NCI-H1105 treated with DMSO at 0.1 percent for 48 hours (cell line): ENCODE measurements around the gene FEZ2.
"Not testable (repeated sequence)": the region's sequence is repeated elsewhere in the genome, so short reads cannot be mapped to it uniquely, and the experiment has no call there.

ENCODE experiments used
- DNase-seq: peaks from one replicate; lab custom pipeline; 2025; lab: John Stamatoyannopoulos, UW

FEZ2 gene, protein sequence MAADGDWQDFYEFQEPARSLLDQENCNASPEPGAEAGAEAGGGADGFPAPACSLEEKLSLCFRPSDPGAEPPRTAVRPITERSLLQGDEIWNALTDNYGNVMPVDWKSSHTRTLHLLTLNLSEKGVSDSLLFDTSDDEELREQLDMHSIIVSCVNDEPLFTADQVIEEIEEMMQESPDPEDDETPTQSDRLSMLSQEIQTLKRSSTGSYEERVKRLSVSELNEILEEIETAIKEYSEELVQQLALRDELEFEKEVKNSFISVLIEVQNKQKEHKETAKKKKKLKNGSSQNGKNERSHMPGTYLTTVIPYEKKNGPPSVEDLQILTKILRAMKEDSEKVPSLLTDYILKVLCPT

GRCh38 chr2:36597532-36598377, at the start of gene FEZ2:
TSS of gene FEZ2 (minus strand) at chr2:36598168. CDS start at chr2:36598142, 26 bp downstream.
- peak; percentile 32 for DNase-seq

- DNase-seq: no peak
Observed at GRCh38 chr2:36634981-36635597, 37.1 kb upstream of the FEZ2 start.

GRCh38 chr2:36633470-36634092, 35.6 kb upstream of the FEZ2 start:
- DNase-seq: no peak

DNA sequence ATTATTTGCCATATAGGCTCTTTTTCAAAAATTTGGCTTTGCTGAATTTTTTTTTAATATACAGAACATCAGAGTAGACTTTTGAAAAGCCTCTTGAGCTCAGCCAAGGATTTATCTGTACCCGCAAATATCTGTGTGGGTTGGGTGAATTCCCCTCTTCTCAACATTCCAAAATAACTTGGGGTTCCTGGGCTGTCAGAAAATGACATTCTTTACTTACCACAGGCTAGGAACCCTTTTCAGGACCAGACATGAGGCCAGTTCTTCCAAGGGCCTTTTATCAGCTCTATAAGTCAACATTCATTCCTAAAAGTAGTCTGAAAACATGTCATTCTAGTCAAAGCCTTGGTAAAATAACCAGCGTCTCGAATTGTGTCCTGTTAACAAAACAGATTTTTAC, 28.8 kb upstream of the FEZ2 start:
- no peak for DNase-seq

DNA sequence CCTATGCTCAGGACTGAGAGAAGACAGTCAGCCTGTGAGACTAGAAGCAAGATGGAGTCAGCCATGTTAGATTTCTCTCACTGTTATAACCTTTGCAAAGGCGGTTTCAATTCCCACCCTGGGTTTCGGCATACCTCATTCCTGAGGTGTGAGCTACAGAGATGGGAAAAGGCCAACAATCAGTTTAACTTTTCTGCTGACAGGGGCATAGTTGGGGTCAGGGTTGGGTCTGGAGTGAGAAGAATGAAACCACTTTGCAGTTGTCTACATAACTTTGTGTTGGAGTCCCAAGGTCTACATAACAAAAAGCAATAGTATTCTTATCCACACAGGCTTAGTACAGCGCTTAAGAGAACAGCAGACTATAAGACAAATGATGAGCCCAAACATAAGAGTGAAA, 28.1 kb upstream of the FEZ2 start:
- DNase-seq: no peak

GRCh38 chr2:36625304-36625703, 27.3 kb upstream of the FEZ2 start:
- DNase-seq: no peak

DNA sequence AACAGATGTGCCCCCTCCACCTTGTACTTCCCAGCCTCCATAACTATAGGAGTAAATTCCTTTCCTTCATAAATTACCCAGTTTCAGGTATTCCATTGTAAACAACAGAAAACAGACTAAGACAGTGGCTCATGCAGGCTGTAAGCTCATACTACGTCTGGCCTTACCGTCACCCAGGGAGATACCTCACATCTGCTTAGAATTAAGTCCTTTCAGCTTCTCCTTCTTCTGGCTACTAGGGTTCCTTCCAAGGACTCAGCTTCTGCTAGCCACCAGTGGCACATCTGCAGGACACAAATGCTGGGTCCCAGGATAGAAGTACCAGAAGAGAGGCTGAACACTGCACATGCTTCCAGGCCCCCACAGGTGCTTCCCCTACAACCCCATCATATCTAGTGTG, 22.4 kb upstream of the FEZ2 start:
- no peak for DNase-seq

DNA sequence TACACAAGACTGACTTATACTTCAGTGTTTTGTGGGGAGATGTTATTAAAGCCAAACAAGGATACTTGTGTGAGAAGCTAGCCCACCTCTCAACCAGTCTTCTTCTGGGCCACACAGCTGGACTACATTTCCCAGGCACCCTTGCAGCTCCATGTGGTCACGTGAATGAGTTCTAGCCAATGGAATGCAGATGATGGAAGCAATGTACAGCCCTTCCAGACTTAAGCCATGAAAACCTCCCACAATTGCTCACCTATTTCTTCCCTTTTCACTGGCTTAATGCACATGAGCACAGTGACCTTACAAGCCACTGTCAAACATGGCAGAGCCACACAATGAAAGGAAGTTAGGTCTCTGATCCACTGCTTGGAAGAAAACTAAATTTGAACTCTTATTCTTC, 20.4 kb upstream of the FEZ2 start:
- DNase-seq: peak; percentile 13

- no peak for DNase-seq
Observed at GRCh38 chr2:36616947-36617346, 19.0 kb upstream of the FEZ2 start.

DNA sequence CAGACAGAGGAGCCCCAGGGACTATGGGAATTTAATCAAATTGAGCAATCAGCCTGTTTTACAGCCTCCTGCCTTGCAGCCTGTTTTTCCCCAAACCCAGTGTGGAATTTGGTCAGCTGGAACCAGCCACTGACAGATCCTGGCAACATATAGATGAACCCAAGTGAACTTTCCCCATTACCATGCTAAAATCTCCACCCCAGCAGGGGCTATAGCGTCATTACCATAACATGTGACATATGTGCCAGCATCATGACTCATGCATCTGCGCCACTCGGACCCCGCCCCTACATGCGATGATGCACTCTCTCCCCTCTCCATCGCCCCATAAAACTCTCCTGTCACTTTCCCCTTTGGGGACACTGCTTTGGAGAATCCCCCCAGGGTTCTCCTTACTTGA, 17.3 kb upstream of the FEZ2 start:
- DNase-seq: no peak

- no peak for DNase-seq
Observed at GRCh38 chr2:36613801-36614200, 15.8 kb upstream of the FEZ2 start.

DNA sequence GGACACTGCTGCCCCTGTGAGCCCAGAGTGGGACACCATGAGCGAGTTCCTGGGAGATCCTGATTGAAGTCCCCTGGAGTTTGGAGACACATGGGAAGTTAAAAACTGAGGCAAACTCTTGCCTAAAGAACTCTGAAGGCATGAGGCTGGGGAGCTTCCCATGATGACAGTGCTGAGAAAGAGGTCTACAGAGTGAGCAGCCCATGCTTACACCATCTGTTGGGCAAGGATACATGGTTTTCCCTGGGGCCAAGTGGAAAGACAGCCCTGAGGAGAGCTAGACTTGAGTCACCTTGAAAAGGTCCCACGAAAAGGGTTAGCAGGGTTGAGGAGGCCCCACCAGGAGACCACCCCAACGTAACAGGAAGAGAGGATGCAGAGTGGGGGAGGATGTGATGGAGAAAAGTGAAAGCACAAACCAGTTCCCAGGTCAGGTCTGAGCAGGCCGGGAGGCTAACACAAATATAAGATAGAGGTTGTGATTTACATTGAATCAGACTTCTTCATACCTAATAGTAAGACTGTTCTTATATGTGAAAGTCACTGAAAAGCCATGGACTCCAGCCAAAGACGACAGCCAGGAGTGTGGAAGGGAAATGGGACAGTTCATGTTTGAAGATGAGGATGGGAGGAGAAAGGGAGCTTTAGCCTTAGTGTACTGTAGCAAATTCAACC, 13.5 kb upstream of the FEZ2 start:
- no peak for DNase-seq

- DNase-seq: peak; percentile 41
Observed at GRCh38 chr2:36609507-36609906, 11.5 kb upstream of the FEZ2 start.

DNA sequence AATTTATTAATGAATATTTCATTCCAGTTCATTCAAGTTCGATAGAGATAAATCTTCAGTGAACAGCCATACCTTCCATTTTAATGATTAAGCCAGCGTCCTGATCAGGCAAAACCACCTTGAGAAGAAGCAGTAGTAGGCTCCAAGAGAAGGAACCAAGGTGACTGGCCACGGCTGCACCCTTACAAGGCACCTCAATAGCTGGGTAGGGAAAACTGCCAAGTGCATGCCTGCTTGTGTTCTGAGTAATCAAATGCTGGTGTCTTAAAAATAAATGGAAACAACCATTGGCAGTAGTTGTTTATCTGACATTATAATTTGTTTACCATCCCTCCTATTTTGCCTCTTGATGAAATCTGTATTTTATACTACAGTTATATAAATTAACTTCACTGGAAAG, 10.0 kb upstream of the FEZ2 start:
- no peak for DNase-seq

- no peak for DNase-seq
Observed at GRCh38 chr2:36606925-36607324, 9.0 kb upstream of the FEZ2 start.

GRCh38 chr2:36605273-36605672, 7.3 kb upstream of the FEZ2 start:
- DNase-seq: no peak

- DNase-seq: not testable (repeated sequence)
Observed at GRCh38 chr2:36603629-36604028, 5.7 kb upstream of the FEZ2 start.

DNA sequence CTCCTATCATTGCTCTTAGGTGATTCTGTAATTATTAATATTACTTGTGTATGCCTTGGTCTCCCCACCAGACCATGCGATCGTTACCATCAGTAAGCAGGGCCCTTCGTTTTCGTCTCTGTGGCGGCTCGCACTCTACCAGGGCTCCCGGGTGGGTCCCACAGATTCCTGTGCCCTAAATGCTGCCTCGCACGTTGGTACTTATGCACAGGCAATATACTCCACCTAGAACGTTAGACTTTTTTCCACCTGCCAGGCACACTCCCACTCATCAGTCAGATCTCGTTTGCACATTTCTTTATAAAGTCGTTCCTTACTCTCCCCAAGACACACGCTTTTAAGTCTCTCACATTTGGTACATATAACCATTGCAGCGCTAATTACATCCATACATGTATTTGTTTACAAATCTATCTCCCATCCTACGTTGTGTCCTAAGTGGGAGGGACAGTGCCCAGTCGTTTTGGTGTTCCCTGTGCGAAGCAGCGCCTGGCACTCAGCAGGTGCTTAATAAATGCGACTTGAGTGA, 901 bp downstream of the FEZ2 start:
- no peak for DNase-seq

DNA sequence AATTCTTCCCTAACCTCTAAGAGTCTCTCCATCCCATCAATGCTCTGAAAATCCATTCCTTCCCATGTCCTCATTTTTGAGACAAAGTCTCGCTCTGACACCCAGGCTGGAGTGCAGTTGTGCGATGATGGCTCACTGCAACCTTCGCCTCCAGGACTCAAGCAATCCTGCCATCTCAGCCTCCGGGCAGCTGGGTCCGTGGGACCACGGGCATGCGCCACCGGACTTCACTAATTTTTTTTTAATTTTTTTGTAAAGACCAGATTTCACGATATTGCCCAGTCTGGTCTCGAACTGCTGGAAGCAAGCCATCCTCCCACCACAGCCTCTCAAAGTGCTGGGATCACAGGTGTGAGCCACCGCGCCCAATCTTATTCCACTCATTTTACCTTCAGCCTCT, 1.6 kb downstream of the FEZ2 start:
- DNase-seq: no peak

GRCh38 chr2:36594849-36595248, 3.1 kb downstream of the FEZ2 start:
- no peak for DNase-seq

- no peak for DNase-seq
Observed at GRCh38 chr2:36589230-36589630, 8.7 kb downstream of the FEZ2 start.

GRCh38 chr2:36587556-36587955, 10.4 kb downstream of the FEZ2 start:
- DNase-seq: no peak
